HepG2 (cell line): ENCODE data around the gene TUT7. TPM values are rescaled to one million over a fixed set of nuclear protein-coding genes. Genes with fewer than 3 reads are reported as not detected.
A peak's percentile ranks its signal among the peaks of the same experiment; 100 is the strongest.

Experiments
- CREM ChIP-seq, 2 experiments: sonication (generic) in 1 of 2; formaldehyde crosslinking in 1 of 2; IDR thresholded peaks; 2 replicates each; pipeline versions ENCODE4 v1.4.0 to v1.6.1; 2016 to 2020; ENCODE audit warnings: antibody characterized with exemption in 1 of 2, mild to moderate bottlenecking in 1 of 2, missing genetic modification reagents in 1 of 2
- DBP ChIP-seq: sonication (generic); formaldehyde crosslinking; IDR thresholded peaks from 2 replicates; pipeline ENCODE4 v1.4.0; 2020; ENCODE audit warnings: missing genetic modification reagents; ENCODE audit errors: not compliant biosample characterization
- ERF ChIP-seq: IDR thresholded peaks from 2 replicates; pipeline ENCODE4 v1.6.1; 2018; ENCODE audit warnings: missing biosample characterization, missing genetic modification reagents
- HCFC1 ChIP-seq: fragments of 150-350 bp; IDR thresholded peaks from 2 replicates; pipeline ENCODE4 v1.6.1; 2014; ENCODE audit warnings: low read depth, low read length
- HHEX ChIP-seq: IDR thresholded peaks from 2 replicates; pipeline ENCODE4 v1.6.1; 2016; ENCODE audit warnings: control low read depth
- IRX3 ChIP-seq: sonication (generic); formaldehyde crosslinking; IDR thresholded peaks from 2 replicates; pipeline ENCODE4 v1.8.1; 2023; ENCODE audit warnings: mild to moderate bottlenecking, low read depth, missing genetic modification reagents, borderline replicate concordance
- MED1 ChIP-seq: sonication (generic); formaldehyde crosslinking; IDR thresholded peaks from 2 replicates; pipeline ENCODE4 v1.4.0; 2020; ENCODE audit warnings: missing genetic modification reagents
- MIXL1 ChIP-seq: IDR thresholded peaks from 2 replicates; pipeline ENCODE4 v1.6.1; 2016
- NFE2L1 ChIP-seq: sonication (generic); formaldehyde crosslinking; IDR thresholded peaks from 2 replicates; pipeline ENCODE4 v1.4.0; 2020; ENCODE audit warnings: missing genetic modification reagents, mild to moderate bottlenecking, borderline replicate concordance
- PCBP2 ChIP-seq: fragments of 200-400 bp; formaldehyde crosslinking; optimal IDR thresholded peaks from 2 replicates; pipeline ENCODE3; 2018; ENCODE audit warnings: low read length, low read depth; ENCODE audit not compliant: poor library complexity, severe bottlenecking
- PPARG ChIP-seq: conservative IDR thresholded peaks from 2 replicates; pipeline ENCODE4 v1.6.1; 2016; ENCODE audit warnings: missing biosample characterization, missing genetic modification reagents
- RARA ChIP-seq: IDR thresholded peaks from 2 replicates; pipeline ENCODE4 v1.6.1; 2016; ENCODE audit warnings: missing genetic modification reagents, missing compliant biosample characterization
- RBFOX2 ChIP-seq: fragments of 200-400 bp; formaldehyde crosslinking; IDR thresholded peaks from 2 replicates; pipeline ENCODE4 v1.6.1; 2017; ENCODE audit warnings: low read depth, mild to moderate bottlenecking, low read length
- RNF219 ChIP-seq: sonication (generic); formaldehyde crosslinking; IDR thresholded peaks from 2 replicates; pipeline ENCODE4 v1.5.0; 2020; ENCODE audit warnings: mild to moderate bottlenecking, missing genetic modification reagents
- SATB2 ChIP-seq: sonication (generic); formaldehyde crosslinking; IDR thresholded peaks from 2 replicates; pipeline ENCODE4 v1.5.0; 2020; ENCODE audit warnings: missing genetic modification reagents
- SP5 ChIP-seq: IDR thresholded peaks from 2 replicates; pipeline ENCODE4 v1.6.1; 2016; ENCODE audit warnings: low read depth, borderline replicate concordance
- SRSF9 ChIP-seq: fragments of 200-400 bp; formaldehyde crosslinking; IDR thresholded peaks from 2 replicates; pipeline ENCODE4 v1.6.1; 2018; ENCODE audit warnings: borderline replicate concordance, mild to moderate bottlenecking, low read depth, low read length; ENCODE audit not compliant: insufficient read depth, poor library complexity, severe bottlenecking
- TBX3 ChIP-seq: fragments of 450-650 bp; IDR thresholded peaks from 2 replicates; pipeline ENCODE4 v1.6.1; 2017; ENCODE audit warnings: antibody characterized with exemption, mild to moderate bottlenecking, inconsistent platforms, borderline replicate concordance
- TCF7 ChIP-seq: sonication (generic); IDR thresholded peaks from 2 replicates; pipeline ENCODE4 v1.6.1; 2016; ENCODE audit warnings: antibody characterized with exemption, low read depth
- TCF7L2 ChIP-seq: IDR thresholded peaks from 2 replicates; pipeline ENCODE4 v1.6.1; 2011; ENCODE audit warnings: mild to moderate bottlenecking, low read depth, low read length, moderate library complexity
- TP53 ChIP-seq: sonication (generic); formaldehyde crosslinking; conservative IDR thresholded peaks from 2 replicates; pipeline ENCODE4 v1.4.0; 2020; ENCODE audit warnings: missing genetic modification reagents
- ZMAT3 ChIP-seq: sonication (generic); formaldehyde crosslinking; conservative IDR thresholded peaks from 2 replicates; pipeline ENCODE4 v1.7.0; 2021; ENCODE audit warnings: missing genetic modification reagents
- ZNF160 ChIP-seq: sonication (generic); formaldehyde crosslinking; IDR thresholded peaks from 2 replicates; pipeline ENCODE4 v1.8.0; 2022; ENCODE audit warnings: mild to moderate bottlenecking, inconsistent platforms, missing genetic modification reagents
- ZNF17 ChIP-seq: sonication (generic); formaldehyde crosslinking; IDR thresholded peaks from 2 replicates; pipeline ENCODE4 v1.5.0; 2020; ENCODE audit warnings: mild to moderate bottlenecking, missing genetic modification reagents
- ZNF296 ChIP-seq: sonication (generic); formaldehyde crosslinking; conservative IDR thresholded peaks from 2 replicates; pipeline ENCODE4 v1.5.0; 2020; ENCODE audit warnings: mild to moderate bottlenecking, missing genetic modification reagents
- ZNF331 ChIP-seq: sonication (generic); formaldehyde crosslinking; IDR thresholded peaks from 2 replicates; pipeline ENCODE4 v1.4.0; 2020; ENCODE audit warnings: missing genetic modification reagents
- ZNF558 ChIP-seq: sonication (generic); formaldehyde crosslinking; IDR thresholded peaks from 2 replicates; pipeline ENCODE4 v1.9.0; 2022; ENCODE audit warnings: mild to moderate bottlenecking, missing genetic modification reagents, borderline replicate concordance
- ZNF563 ChIP-seq: sonication (generic); formaldehyde crosslinking; IDR thresholded peaks from 2 replicates; pipeline ENCODE4 v1.8.0; 2022; ENCODE audit warnings: mild to moderate bottlenecking, moderate library complexity, missing genetic modification reagents
- ZNF570 ChIP-seq: sonication (generic); formaldehyde crosslinking; IDR thresholded peaks from 2 replicates; pipeline ENCODE4 v1.4.0; 2020; ENCODE audit warnings: mild to moderate bottlenecking, missing genetic modification reagents, borderline replicate concordance
- ZNF652 ChIP-seq: IDR thresholded peaks from 2 replicates; pipeline ENCODE4 v1.6.1; 2016; ENCODE audit warnings: low read depth, borderline replicate concordance
- ZNF841 ChIP-seq: sonication (generic); formaldehyde crosslinking; IDR thresholded peaks from 2 replicates; pipeline ENCODE4 v1.8.1; 2023; ENCODE audit warnings: missing genetic modification reagents, borderline replicate concordance
- polyA plus RNA-seq, 8 experiments: library from polyadenylated mRNA; depleted of rRNA in 3 of 8; stranded (reverse) in 7 of 8; unstranded in 1 of 8; fragments of >200 nt; fragmentation: Illumina TruSeq in 4 of 8; extraction: Trizol in 4 of 8; gene quantifications; 2 replicates each; pipeline versions ENCODE4 v1.2.1 to v1.2.3, GENCODE V29; 2011 to 2016; ENCODE audit warnings: low read depth in 4 of 8, missing spikeins in 1 of 8, mixed read lengths in 1 of 8; ENCODE audit not compliant: insufficient read depth in 1 of 8
- total RNA-seq, 5 experiments: library from RNA; depleted of rRNA; stranded (reverse); fragments of >200 nt; fragmentation: Illumina TruSeq; extraction: Trizol; gene quantifications; 2 replicates each; pipeline ENCODE4 v1.2.3, GENCODE V29; 2016; ENCODE audit warnings: low read depth in 1 of 5
- TF ChIP-seq, protein P1 (sequence below): sonication (generic); formaldehyde crosslinking; IDR thresholded peaks from 2 replicates; pipeline ENCODE4 v1.8.0; 2022; ENCODE audit warnings: missing genetic modification reagents, low read depth, mild to moderate bottlenecking, borderline replicate concordance

Gene TUT7
- total and polyA plus RNA-seq, 2 of the 13 experiments (the other 11 are each of a cell fraction or from before 2014, with no cell fraction given), result 12.0 to 19.4 TPM

GRCh38 chr9:86336058-86336457 is 18.2 kb downstream of the TUT7 start (continued):
- TF ChIP-seq ZNF296 (CRISPR knock-in tag) (no peak), CREM (IDR thresholded peaks at IDR 0.05) (peak; percentile 77; the same call in 1 of the 2 replicates), CREM (CRISPR knock-in tag; IDR thresholded peaks at IDR 0.05) (no peak), TBX3 (peak; percentile 90), RARA (peak; percentile 65), ZNF17 (CRISPR knock-in tag) (no peak), SATB2 (no peak), RBFOX2 (no peak), HHEX (CRISPR knock-in tag) (no peak), ZNF841 (no peak), ZNF652 (CRISPR knock-in tag) (0 out of 2 replicates have a peak, but pooled peaks have one; percentile 16), TCF7 (peak; percentile 94), DBP (CRISPR knock-in tag) (no peak), SP5 (CRISPR knock-in tag) (peak; percentile 28; the same call in 1 of the 2 replicates), ZNF563 (no peak), MIXL1 (CRISPR knock-in tag) (peak; percentile 73), PPARG (CRISPR knock-in tag) (peak; percentile 95), TCF7L2 (peak; percentile 82; the same call in 1 of the 2 replicates), ZNF160 (no peak), ZNF570 (CRISPR knock-in tag) (no peak), RNF219 (CRISPR knock-in tag) (no peak), IRX3 (CRISPR knock-in tag) (no peak), PCBP2 (no peak), SRSF9 (no peak), HCFC1 (no peak), ERF (CRISPR knock-in tag) (no peak), ZNF331 (CRISPR knock-in tag) (peak; percentile 73), NFE2L1 (CRISPR knock-in tag) (no peak), TP53 (CRISPR knock-in tag) (no peak), ZNF558 (no peak), MED1 (peak; percentile 64), ZMAT3 (CRISPR knock-in tag) (no peak)
- TF ChIP-seq, protein P1, sequence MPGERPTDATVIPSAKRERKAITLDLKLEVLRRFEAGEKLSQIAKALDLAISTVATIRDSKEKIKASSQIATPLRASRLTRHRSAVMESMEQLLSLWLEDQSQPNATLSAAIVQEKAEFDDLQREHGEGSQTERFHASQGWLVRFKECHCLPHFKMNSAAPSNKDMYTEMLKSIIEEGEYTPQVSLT (CRISPR knock-in tag), result no peak
